OCI-LY7 (cell line): ENCODE measurements around the gene IRF2BP1. TPM values are rescaled to one million over a fixed set of nuclear protein-coding genes. Genes with fewer than 3 reads are reported as not detected.

Experiments
- BruUV-seq: library from RNA; stranded (reverse); fragments of 400-500 nt; replicated peaks from 2 replicates; lab custom pipeline; 2021; lab: Mats Ljungman, UMichigan
- CTCF ChIA-PET: fragments of 300-600 bp; sonication (Branson Sonifier 250); formaldehyde crosslinking; loops from one replicate; lab custom pipeline; 2022; ENCODE audit warnings: antibody characterized with exemption; ENCODE audit not compliant: unreplicated experiment; lab: Charles Lee
- POLR2A ChIA-PET: fragments of 300-600 bp; sonication (Branson Sonifier 250); formaldehyde crosslinking; loops from one replicate; lab custom pipeline; 2022; ENCODE audit warnings: antibody characterized with exemption; lab: Charles Lee
- DNase-seq: peaks from one replicate; pipeline ENCODE4 v3.0.0-alpha.2; 2015; ENCODE audit warnings: low spot score
- H2AFZ ChIP-seq: fragments of 200-600 bp; sonication (generic), shearing (Covaris generic); 2 replicates; pipeline ENCODE4 v1.6.1; 2014; ENCODE audit warnings: mild to moderate bottlenecking, antibody characterized with exemption, low read length, moderate library complexity
- H3K27ac ChIP-seq: fragments of 200-600 bp; sonication (generic); 2 replicates; pipeline ENCODE4 v1.5.1; 2014; ENCODE audit warnings: mixed run types, low read depth, mild to moderate bottlenecking, moderate library complexity, low read length, inconsistent platforms; ENCODE audit not compliant: poor library complexity, severe bottlenecking
- H3K36me3 ChIP-seq: fragments of 200-600 bp; sonication (generic); 2 replicates; pipeline ENCODE4 v1.6.1; 2014; ENCODE audit warnings: mild to moderate bottlenecking, antibody characterized with exemption, low read length, moderate library complexity, mixed read lengths; ENCODE audit not compliant: insufficient read depth
- H3K4me1 ChIP-seq: fragments of 200-600 bp; sonication (generic); 2 replicates; pipeline ENCODE4 v1.5.1; 2014; ENCODE audit warnings: mild to moderate bottlenecking, low read length; ENCODE audit not compliant: insufficient read depth, poor library complexity, severe bottlenecking
- H3K4me2 ChIP-seq: fragments of 200-600 bp; sonication (generic); 2 replicates; pipeline ENCODE4 v1.6.1; 2014; ENCODE audit warnings: mild to moderate bottlenecking, low read length
- H3K4me3 ChIP-seq: fragments of 200-600 bp; sonication (generic); 2 replicates; pipeline ENCODE4 v1.5.1; 2014; ENCODE audit warnings: mild to moderate bottlenecking, low read depth, low read length; ENCODE audit not compliant: poor library complexity, severe bottlenecking
- H3K79me2 ChIP-seq: fragments of 200-600 bp; sonication (generic); 2 replicates; pipeline ENCODE4 v1.6.1; 2016; ENCODE audit warnings: low read depth, mild to moderate bottlenecking, low read length, moderate library complexity, mixed read lengths; ENCODE audit not compliant: insufficient read depth
- H3K9me2 ChIP-seq: fragments of 200-600 bp; sonication (generic); 2 replicates; pipeline ENCODE4 v1.6.1; 2016; ENCODE audit warnings: mild to moderate bottlenecking, low read length, mixed read lengths; ENCODE audit not compliant: insufficient read depth
- H3K9me3 ChIP-seq: fragments of 200-600 bp; sonication (generic); 2 replicates; pipeline ENCODE4 v1.6.1; 2014; ENCODE audit warnings: mild to moderate bottlenecking, mixed run types, low read length, mixed read lengths
- H4K20me1 ChIP-seq: fragments of 200-600 bp; sonication (generic); 2 replicates; pipeline ENCODE4 v1.6.1; 2014; ENCODE audit warnings: mild to moderate bottlenecking, antibody characterized with exemption, low read length, moderate library complexity, mixed read lengths; ENCODE audit not compliant: insufficient read depth
- CTCF ChIP-seq: fragments of 200-600 bp; sonication (generic); conservative IDR thresholded peaks from 2 replicates; pipeline ENCODE4 v1.5.1; 2014; ENCODE audit warnings: mild to moderate bottlenecking, antibody characterized with exemption, low read length, moderate library complexity, mixed read lengths
- EZH2phosphoT487 ChIP-seq: fragments of 200-600 bp; sonication (generic); IDR thresholded peaks from 2 replicates; pipeline ENCODE4 v1.6.1; 2018; ENCODE audit warnings: low read depth, borderline replicate concordance, mild to moderate bottlenecking, mixed run types, antibody characterized with exemption, low read length, moderate library complexity, mixed read lengths
- intact Hi-C: fragments of 100-400 bp; cut with micrococcal nuclease; formaldehyde crosslinking; loops from one replicate; pipeline ENCODE4 v1.10.0; 2022; ENCODE audit not compliant: unreplicated experiment
- total RNA-seq, 2 experiments: library from RNA; depleted of rRNA in 1 of 2; stranded (reverse); fragments of >200 nt in 1 of 2; shearing (Covaris generic) in 1 of 2; gene quantifications; 2 replicates each; pipeline ENCODE4 v1.2.3, GENCODE V29; 2014 to 2022

Gene IRF2BP1
- total RNA-seq, 2 experiments from 2014 or later: 25.4 to 53.5 TPM

GRCh38 chr19:45887200-45887710, 1.3 kb upstream of the IRF2BP1 start:
- H3K4me1 ChIP-seq: peaks cover 35% of the 10 kb centered on the region
- BruUV-seq: TSS peak; percentile 93

GRCh38 chr19:45886427-45887199, 672 bp upstream of the IRF2BP1 start:
- peaks cover 40% of the 10 kb centered on the region for H3K4me1 ChIP-seq
- peak overlapping the region; percentile 75 for H3K27ac ChIP-seq
- H4K20me1 ChIP-seq: no peaks in the 10 kb centered on the region
- CTCF ChIA-PET: no interaction called here
- H3K4me2 ChIP-seq: peak overlapping the region; percentile 95
- peaks cover 18% of the 10 kb centered on the region; the same call in 1 of the 2 replicates for H3K79me2 ChIP-seq
- peak overlapping the region; percentile 98 for H3K4me3 ChIP-seq
- TF ChIP-seq EZH2phosphoT487: no peak
- no peak for TF ChIP-seq CTCF
- H3K9me3 ChIP-seq: no peaks in the 10 kb centered on the region
- no peaks in the 10 kb centered on the region for H3K9me2 ChIP-seq
- POLR2A ChIA-PET: interaction anchor here (0.6 kb wide), 3 partner anchors 29 to 384 kb away, joined by 3 to 4 read pairs (median 4); partner anchors contain the start of gene CCDC61
- H2AFZ ChIP-seq: peak overlapping the region; percentile 53
- DNase-seq: peak; percentile 94
- intact Hi-C loops: loop anchor here (10.0 kb wide), 1 partner anchor 182 kb away; no protein-coding TSS in a partner anchor
- BruUV-seq: no TSS peak
- peaks cover 19% of the 10 kb centered on the region; the same call in 1 of the 2 replicates for H3K36me3 ChIP-seq

More at GRCh38 chr19:45887200-45887710, 1.3 kb upstream of the IRF2BP1 start:
- DNase-seq: no peak
- ChIA-PET POLR2A (no interaction called here), CTCF (no interaction called here)
- peaks cover 19% of the 10 kb centered on the region; the same call in 1 of the 2 replicates for H3K36me3 ChIP-seq
- intact Hi-C loops: loop anchor here (10.0 kb wide), 1 partner anchor 182 kb away; no protein-coding TSS in a partner anchor
- peak overlapping the region; percentile 98 for H3K4me3 ChIP-seq
- peaks cover 18% of the 10 kb centered on the region; the same call in 1 of the 2 replicates for H3K79me2 ChIP-seq
- peak overlapping the region; percentile 75 for H3K27ac ChIP-seq
- no peaks in the 10 kb centered on the region for H4K20me1 ChIP-seq
- H3K9me3 ChIP-seq: no peaks in the 10 kb centered on the region
- H3K4me2 ChIP-seq: peak overlapping the region; percentile 95
- no peaks in the 10 kb centered on the region for H3K9me2 ChIP-seq
- TF ChIP-seq CTCF: no peak
- no peak for TF ChIP-seq EZH2phosphoT487
- H2AFZ ChIP-seq: peak overlapping the region; percentile 53
